ENCODE data around the gene ITPKB.

DNA sequence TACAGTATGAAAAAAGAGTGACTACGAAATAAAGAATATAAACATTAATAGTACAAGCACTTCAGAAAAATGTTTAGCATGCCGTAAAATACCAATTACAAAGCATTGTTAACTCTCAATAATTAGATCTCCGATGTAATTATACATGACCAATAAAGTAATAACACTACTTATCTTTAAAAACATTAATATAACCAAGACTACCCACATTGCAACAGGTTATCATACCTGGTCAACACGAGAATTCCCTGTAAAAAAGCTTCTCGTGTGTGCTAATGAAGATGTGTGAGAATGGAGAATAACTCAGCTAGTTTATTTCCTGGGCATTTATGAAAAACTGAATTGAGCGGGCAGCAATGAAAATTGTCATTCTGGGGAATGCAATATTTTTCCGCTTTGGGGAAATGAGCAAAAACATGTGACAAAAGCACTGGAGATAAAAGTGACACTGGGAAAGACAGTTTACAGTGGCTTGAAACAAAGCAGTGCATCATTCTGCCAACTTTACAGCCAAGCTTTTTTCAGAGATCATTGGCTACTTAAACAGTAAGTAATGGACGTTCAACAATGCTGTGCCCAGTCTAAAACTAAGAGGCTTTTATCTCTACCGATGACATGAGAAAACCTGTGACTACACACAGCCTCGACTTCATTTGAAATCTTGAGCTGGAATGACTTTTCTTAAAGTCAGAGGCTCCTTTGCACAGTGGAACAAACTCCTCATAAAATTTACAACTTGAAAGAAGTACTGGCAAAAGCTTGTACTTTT is 34.7 kb downstream of the ITPKB start:
- TF ChIP-seq CTCF (IDR thresholded peaks at IDR 0.05; ENCODE audit: low read length), result no peak
- TF ChIP-seq EZH2 (optimal IDR thresholded peaks at IDR 0.05; ENCODE audit: low read depth, low read length), result no peak
- no peak for TF ChIP-seq EZH2phosphoT487 (IDR thresholded peaks at IDR 0.05; ENCODE audit: low read length)

Measured in MM.1S (cell line).